ENCODE measurements around the gene NRIP1.

GRCh38 chr21:15077529-15078145 lies 12.8 kb upstream of the NRIP1 start:
- TF ChIP-seq CTCF (IDR thresholded peaks at IDR 0.05 in 8 of 11, conservative IDR thresholded peaks at IDR 0.05 in 3 of 11) (no peak), POLR2AphosphoS5 (IDR thresholded peaks at IDR 0.05) (no peak)

All from spleen (tissue), 7 donors.